HG03095 (cell line): ENCODE measurements around the gene OSBPL3.

Experiments
- ATAC-seq: cut with Tn5 transposase; IDR thresholded peaks from one replicate; pipeline ENCODE4 v1.9.1; 2021; ENCODE audit warnings: moderate library complexity; ENCODE audit not compliant: unreplicated experiment

OSBPL3 gene

DNA sequence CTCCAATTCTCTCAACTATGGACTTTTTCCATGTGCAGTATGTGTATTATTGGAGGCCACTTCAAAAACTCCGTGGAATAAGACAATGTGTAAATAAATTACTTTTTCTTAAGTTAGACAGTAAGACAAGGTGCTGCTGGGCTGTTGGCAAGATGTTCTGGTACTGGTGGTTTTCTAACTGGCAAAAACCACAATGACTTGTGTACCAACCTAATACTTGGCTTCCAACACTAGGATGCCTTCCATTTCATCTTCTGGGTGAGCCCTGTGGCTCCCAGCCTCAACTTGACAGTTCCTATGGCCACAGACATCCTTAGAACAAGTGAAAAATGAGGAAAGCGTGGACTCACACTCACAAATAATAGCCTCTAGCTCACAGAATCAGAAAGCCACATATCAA is 77.0 kb downstream of the OSBPL3 start:
- ATAC-seq = no peak

DNA sequence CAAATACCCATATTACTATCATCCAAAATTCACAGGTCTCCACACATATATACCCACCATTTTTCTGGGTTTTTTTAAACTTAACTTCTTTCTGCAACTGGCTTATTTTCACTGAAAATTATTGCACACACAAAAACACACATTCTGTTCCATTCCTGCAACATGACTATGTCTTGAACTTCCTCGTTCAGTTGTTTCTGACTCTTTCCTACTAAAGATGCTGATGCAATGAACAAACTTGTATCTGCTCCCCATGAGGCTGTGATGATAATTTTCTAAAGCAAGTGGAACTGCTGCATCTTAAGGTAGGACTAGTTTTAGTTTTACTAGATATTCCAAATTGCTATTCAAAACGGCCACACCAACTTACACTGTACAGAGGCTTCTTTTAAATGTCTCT is 77.7 kb downstream of the OSBPL3 start:
- ATAC-seq = no peak

DNA sequence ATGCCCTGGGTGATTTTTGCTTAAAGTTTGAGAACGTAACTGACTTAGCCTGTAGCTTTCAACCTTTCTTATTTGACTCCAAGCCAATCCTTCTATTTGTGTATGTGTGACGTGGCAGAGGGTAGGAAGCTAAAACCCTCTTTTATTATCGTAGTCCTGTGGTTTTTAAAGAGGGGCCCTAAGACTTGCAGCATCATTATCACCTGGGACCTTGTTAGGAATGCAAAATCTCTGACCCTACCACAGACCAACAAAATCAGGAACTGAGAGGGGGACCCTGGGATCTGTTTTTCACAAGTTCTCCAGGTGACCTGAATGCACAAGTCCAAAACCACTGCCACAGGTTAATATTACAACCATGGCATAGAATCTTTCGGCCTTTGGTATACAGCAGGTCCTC is 80.1 kb downstream of the OSBPL3 start:
- no peak for ATAC-seq

DNA sequence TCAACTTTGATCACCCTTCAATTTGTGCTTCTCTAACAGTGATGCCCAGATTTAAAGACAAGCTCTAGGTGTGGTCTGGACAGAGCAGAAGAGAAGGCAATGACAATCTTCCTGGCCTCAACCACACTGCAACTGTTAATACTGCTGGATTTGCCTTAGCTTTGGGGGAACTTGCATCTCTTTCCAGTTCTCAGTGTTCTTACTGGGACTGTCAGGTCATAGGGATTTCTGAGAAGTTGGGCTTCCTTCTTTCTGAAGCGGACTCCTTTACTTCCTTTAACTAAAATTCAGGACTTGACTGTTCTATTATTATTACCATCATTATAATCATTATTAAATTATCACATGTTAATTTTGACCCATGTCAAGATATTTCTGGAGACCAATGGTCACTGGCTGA is 80.8 kb downstream of the OSBPL3 start:
- ATAC-seq = no peak

DNA sequence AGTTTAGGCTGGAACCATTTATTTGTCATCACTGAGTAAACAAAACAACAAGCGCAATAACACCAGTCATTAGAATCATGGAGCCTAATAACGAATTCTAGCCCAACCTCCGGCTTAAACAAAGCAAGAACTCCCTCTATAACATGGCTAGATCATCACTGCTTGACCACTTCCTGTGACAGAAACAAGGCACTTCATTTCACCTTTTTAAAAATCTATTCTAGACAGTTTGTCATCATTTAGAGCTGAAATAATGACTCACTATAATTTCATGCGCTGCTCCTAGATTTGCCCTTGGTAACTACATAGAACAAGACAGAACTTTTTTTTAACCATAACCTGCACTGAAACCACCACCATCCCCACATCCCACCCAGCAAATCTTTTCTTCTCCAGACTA is 81.3 kb downstream of the OSBPL3 start:
- ATAC-seq = peak; percentile 45

DNA sequence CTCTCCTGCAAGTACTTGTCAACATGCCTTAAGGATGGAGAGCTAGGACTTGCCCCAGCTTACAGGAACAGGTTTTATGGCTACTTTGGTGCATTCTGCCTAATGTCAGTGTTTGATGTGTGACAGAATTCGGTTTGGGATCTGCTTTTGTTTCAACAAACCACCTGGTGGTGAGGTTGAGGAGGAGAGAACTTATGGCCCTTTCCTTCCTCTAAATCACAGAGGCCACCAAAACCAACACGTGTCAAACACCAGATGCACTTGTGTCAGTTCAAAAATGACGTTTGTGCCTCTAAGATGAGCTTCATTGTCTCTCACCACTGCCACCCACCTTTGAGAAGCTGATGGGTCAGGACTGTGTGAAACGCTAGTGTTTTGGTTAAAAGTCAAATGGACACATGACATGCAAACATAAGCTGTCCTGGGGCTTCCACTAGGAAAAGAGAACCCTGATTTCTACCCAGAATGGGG is 83.9 kb downstream of the OSBPL3 start:
- no peak for ATAC-seq

DNA sequence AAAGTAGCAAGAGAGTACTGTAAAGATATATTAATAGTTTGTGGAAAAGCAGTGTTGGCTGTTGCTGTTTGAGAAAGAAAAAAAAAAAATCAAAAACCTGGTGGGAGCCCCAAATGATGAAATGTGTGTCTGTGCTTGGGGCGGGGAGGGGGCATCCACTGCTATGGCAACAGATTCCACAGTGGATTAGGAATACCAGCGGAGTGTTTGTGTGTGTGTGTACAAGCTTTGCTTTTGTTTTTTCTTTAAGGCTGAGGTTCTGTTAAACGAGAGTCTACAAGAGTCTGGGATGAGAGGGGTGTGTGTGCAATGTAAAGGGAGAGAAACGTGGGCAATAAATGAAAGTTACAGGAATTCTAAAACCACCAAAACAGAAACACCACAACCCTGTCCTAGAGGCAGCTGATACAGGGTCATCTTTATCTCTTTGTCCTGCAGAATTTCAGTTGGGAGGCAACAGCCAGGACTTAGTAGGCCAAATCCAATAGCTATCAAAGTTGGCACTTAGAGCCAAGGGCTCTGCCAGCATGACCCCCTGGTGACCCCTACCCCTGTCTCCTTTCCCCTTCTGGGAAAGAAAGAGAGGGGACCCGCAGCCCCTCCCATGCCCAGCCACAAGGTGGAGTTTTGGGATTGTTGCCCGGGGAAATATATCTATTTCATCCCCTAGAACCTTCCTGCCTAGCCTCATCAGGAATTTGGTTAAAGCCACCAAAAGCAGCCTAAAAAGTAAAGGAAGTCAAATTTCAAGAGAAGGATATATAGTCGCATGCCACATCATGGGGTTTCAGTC is 85.4 kb downstream of the OSBPL3 start:
- no peak for ATAC-seq

DNA sequence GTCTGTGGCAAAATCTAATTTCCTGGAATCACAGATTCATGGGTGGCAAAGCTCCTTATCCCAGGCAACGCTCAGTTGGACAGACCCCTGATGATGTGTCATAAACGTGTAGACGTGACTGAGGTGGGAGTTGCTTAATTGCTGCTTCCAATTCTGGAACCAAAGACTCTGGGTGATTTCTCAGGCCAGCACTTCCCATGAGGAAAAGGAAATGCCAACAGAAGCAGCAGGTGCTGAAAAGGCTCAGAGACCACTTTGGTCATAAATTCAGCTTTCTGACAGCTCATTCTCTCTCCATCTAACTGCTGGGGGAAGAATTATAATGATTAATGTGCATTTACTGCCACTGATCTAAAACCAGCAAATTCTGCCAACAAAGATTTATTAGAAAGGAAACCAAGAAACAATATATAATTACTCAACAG is 88.7 kb downstream of the OSBPL3 start:
- ATAC-seq = no peak

DNA sequence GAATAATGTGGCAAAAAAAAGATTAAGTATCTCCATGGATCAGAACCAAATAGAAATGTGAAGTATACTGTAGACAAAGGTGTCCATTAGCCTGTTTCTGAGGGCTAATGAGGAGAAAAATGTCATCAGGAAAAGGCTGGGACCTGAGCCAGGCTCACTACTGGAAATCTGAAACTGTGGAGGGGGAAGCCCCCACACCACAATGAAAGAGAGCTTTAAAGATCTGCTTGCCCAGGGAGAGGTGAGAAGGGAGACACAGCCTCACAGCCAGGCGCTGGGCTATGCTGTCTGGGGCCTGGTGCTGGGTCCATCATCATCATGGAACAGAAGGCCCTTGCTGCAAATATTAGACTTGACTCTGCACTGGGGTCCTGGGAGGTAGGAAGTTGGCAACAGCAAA is 90.4 kb downstream of the OSBPL3 start:
- ATAC-seq = no peak

DNA sequence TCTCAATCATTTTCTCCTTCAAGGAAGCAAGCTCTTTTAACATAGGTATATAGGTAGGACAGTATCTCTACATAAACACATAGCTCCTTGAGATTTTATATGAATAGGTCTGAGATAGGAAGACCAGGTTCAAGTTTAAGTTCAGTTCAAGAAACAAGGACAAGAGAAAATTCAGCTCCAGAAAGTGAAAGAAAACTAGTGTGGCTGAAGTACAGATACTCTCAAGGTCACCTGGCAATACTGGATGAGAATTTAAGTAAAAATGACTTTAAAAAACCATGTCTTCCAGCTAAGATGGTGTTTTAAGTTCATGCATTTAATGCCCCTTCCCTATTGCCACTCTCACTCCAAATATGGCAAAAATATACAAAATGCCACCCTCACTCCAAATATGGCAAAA is 91.3 kb downstream of the OSBPL3 start:
- no peak for ATAC-seq

DNA sequence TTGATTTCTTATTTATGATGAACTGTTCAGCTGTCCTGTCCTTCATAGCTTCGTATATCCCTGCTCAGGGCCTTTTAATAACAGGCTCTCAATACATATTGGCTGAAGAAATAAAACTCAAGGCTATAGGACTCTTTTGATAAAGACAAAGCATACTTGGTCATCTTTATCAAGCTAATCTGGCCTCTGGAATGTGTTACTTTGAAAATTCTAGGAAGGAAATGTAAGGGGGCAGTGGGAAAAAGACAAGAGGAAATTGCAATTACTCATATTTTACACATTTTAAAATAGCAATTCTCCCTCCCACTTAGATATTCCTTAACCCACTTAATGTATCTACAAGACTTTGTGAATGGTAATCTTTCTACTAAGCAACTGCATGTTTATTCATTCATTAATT is 94.3 kb downstream of the OSBPL3 start:
- ATAC-seq = no peak

DNA sequence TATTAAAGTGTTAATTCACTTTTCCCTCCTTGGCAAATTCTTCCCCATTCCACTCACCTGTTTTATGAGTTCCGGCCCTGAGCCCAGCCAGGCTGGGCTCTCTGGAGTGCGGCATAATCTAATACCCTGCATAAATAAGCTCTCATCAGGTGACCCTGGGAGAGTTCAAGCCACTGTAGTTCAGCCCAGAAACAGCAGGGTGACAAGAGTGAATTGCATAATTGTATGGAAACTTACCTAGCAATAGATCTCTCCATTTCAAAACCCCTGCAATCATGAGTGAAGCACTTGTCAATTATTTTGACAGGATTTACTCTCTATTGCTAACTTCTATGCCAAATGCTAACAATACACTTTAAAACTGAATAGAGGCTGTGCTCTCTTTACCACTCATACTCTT is 94.7 kb downstream of the OSBPL3 start:
- no peak for ATAC-seq

DNA sequence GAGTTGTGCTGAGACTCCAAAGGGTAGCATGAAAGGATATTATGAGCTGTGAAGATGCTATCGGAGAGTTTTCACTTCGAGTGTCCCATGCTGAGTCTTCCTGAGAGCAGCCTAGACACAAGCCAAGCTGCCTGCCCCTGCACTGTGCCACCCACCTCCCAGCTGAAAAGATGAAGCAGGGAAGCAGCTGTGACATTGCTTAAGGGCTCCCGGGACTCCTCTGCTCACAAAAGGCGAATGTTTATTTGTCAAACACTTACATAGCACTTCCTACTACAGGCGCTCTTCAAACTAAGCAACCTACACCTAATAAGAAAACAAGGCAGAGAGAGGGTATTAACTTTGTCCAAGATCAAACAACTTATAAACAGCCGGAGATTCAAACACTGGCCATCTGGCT is 95.6 kb downstream of the OSBPL3 start:
- no peak for ATAC-seq

DNA sequence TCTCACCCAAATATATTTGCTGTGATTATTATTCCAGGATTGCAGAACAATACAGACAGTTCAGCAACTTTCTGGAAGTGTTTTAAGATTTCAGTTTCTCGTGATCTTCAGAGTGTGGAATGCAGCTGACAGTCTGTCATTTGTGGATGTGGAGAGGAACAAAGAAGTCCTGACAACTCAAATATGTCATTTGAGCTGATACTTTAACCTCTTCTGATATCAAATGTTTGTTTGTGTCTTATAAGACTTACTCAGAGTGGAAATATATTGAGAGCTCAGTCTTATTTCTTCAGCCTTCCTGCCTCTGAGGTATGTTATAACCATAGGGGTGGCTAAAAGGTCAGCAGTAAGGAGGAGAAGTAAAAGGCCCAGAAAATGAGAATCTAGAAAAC is 96.4 kb downstream of the OSBPL3 start:
- ATAC-seq = no peak

DNA sequence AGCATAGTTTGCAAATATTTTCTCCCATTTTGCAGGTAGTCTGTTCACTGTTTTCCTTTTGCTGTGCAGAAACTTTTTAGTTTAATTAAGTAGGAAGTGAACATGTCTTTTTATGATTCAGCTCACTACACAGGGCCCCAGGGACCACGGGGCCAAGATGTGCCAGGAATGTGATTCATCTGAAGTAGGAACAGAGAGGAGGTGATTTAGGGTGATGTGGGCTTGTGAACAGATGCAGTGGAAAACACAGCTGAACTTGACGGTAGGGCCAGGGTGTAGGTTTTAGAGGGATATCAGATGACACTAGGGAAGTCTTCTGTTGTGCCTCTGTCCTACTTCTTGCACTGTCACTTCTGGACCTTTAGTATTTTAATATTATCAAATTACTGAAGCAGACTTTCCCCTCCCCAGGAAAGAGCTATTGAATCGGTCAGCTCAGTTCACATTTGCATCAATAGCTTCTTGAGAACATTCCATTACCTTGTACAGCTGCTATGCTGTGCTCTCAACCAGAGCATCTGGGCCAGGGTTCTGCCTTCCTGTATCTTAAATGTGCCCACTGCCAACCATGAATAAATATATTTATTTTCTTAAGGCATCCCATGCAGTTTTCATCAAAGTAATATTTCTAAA is 96.9 kb downstream of the OSBPL3 start:
- ATAC-seq = no peak

DNA sequence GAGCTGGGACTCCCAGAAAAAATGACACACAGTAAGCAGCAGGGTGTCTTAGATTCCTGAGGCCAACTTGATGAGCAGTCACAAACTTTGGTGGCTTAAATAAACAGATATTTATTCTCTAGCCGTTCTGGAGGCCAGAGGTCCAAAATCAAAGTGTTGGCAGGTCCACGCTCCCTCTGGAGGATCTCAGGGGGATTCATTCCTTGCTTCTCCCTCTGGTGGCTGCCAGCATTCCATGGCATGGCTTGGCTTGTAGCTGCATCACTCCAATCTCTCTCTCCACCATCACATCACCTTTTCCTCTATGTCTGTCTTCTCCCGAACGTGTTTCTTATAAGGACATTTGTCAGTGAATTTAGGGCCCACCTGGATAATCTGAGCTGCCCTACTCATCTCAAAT is 98.4 kb downstream of the OSBPL3 start:
- ATAC-seq = no peak

DNA sequence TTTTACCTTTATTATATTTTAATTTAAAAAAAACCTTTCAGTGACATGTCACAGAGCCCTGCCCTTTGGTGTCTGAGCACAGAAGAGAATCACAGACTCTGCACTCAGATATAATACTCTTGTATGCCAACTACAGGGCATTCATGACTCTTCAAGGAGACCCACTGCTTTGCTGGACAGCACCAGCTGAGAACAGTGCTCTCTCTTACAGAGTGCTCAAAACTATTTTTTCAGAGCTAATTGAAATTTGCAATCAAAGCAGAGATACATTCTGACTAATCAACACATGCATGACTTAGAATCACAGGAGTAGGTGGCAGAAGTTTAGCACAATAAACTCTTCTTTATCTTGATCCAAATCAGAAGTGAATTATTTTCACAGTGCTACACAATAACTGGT is 99.1 kb downstream of the OSBPL3 start:
- no peak for ATAC-seq

DNA sequence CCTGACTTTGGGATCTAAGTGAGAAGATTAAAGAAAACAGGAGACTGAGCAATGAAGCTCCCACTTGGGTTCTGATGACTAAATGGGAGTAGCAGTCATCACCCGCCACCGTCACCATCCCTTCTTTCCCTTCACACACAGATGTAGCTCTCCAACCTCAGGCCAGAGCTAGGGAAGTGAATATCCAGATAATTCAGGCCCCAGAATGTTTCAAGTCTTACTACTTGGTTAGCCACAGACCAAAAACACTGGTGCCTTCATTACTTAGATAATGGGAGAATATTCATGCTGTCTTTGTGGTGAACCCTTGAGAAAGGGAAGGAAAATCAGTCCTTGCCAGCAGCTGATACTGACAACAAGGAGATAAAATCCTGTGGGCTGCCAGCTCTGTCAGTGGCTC is 100.7 kb downstream of the OSBPL3 start:
- ATAC-seq = no peak

DNA sequence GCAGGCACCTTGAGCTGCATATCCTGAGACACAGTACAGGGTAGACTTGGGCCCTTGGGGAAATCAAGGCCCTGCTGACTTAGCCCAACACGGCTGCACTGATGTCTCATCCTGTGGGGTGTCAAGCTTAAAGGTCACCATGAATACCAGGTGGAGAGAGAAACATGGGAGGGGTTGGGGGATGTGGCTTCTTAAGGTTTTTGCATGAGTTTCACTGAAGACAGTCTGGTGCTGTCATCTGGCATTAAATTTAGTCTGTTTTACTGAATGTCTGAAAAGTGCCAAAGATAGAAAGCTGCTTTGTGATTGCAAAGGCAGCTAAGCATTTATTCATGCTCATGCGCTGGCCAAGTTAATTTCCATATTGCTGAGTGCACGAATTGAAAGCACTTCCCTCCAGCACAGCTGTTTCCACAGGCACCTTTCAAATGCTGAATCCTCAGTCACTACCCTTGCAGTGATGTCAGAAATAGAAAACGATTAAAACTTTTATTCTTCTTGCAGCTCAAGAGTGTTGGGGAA is 102.1 kb downstream of the OSBPL3 start:
- peak; percentile 93 for ATAC-seq

DNA sequence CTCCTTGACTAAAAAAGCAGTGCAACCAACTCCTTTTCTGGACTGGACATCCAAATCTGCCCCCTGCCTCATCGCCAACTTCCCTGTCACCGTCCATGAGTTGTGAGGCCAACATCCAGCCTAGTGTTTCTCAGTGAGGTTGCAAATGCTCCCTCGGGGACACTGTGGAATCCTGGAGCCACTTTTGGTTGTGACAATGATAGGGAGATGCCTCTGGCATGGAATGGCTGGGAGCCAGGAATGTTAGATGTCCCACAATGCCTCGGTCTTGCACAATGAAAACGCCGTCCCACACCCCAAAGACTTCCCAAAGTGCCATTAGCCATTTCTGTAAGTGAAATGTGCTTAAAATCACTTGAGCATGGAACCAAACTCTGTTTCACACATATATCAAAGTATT is 105.2 kb downstream of the OSBPL3 start:
- ATAC-seq = no peak

DNA sequence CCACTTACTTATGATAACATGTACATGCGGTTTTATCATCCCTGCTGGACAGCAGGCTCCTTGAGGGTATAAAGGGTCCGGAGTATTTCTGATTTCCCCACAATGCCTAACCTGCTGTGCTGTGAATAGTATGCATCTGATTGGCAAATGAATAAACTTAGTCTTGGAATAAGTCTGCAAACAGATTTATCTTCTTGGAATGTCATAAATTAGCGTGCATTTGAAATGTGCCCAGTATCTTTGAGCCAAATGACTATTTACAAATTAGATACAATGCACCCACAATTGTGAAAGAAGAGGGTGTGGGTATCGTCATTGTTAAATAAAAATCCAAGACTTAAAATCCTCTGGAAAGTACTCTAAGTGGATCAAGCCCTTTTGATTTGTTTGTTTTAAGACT is 106.0 kb downstream of the OSBPL3 start:
- ATAC-seq = no peak

DNA sequence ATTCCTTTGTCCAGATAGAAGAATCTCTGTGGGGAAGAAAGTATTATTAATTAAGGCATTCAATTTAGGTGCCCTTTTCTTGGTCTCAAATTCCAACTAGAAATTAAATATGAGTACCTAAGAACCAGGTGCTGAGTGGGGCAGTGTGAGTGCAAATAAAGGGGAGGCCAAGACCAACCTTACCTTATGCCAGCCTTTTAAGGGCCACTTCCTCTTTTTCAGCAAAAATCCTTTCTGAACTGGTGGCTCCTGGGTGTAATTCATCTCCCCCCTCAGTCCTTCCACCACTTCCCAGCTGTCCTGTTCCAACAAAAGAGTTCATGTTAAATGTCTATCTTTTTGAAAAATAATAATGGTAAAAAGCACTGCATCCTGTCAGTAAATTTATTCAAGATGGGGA is 108.2 kb downstream of the OSBPL3 start:
- no peak for ATAC-seq
